ENCODE measurements around the gene MYCBP2. TPM values are rescaled to one million over a fixed set of nuclear protein-coding genes. Genes with fewer than 3 reads are reported as not detected.

The MYCBP2 gene
- total RNA-seq, 1 experiment from 2014 or later = 51.8 TPM

DNA sequence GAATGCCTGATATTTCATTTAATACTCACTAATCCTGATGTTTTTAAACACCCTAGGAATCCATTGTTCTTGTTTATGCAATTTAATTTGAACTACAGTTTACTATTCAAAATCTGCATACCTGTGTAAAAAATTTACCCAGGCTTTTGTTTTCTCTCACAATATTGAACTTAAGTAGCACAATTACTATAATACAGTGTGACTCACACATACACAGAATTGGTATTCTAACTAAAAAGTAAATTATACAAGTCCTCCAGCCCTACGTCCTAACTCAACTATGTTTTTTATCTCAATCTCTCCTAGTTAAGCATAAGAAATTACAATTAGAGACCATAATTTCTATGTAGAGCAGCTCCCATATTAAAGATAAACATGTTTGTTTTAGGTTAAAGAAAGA lies 41.8 kb downstream of the MYCBP2 start:
- TF ChIP-seq, protein P1, sequence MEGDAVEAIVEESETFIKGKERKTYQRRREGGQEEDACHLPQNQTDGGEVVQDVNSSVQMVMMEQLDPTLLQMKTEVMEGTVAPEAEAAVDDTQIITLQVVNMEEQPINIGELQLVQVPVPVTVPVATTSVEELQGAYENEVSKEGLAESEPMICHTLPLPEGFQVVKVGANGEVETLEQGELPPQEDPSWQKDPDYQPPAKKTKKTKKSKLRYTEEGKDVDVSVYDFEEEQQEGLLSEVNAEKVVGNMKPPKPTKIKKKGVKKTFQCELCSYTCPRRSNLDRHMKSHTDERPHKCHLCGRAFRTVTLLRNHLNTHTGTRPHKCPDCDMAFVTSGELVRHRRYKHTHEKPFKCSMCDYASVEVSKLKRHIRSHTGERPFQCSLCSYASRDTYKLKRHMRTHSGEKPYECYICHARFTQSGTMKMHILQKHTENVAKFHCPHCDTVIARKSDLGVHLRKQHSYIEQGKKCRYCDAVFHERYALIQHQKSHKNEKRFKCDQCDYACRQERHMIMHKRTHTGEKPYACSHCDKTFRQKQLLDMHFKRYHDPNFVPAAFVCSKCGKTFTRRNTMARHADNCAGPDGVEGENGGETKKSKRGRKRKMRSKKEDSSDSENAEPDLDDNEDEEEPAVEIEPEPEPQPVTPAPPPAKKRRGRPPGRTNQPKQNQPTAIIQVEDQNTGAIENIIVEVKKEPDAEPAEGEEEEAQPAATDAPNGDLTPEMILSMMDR (IDR thresholded peaks at IDR 0.05; ENCODE audit: unreplicated experiment) = no peak
- H3K27me3 Mint-ChIP-seq (ENCODE audit: insufficient read depth, unreplicated experiment) = no peaks in the 10 kb centered on the region
- H3K4me1 Mint-ChIP-seq (ENCODE audit: insufficient read depth, unreplicated experiment) = no peaks in the 10 kb centered on the region
- intact Hi-C loops (cut with micrococcal nuclease) = no loop called here
- no peak overlapping the region for H3K4me3 Mint-ChIP-seq (ENCODE audit: unreplicated experiment)
- DNase-seq (ENCODE audit: unreplicated experiment) = no peak
- H3K9me3 Mint-ChIP-seq (ENCODE audit: unreplicated experiment) = peaks cover under 1% of the 10 kb centered on the region
- ChIA-PET POLR2A (interaction anchor here (0.5 to 1.5 kb wide), 3 partner anchors 19 to 272 kb away, joined by 3 to 4 read pairs (median 3); no protein-coding TSS in a partner anchor), CTCF (interaction anchor here (0.6 kb wide), 2 partner anchors 79 to 177 kb away, joined by 3 to 5 read pairs; no protein-coding TSS in a partner anchor)
- no peak overlapping the region for H3K27ac Mint-ChIP-seq (ENCODE audit: low read depth, unreplicated experiment)
- peaks cover 30% of the 10 kb centered on the region for H3K36me3 Mint-ChIP-seq (ENCODE audit: insufficient read depth, unreplicated experiment)
- BruUV-seq (replicated peaks) = no TSS peak

DNA sequence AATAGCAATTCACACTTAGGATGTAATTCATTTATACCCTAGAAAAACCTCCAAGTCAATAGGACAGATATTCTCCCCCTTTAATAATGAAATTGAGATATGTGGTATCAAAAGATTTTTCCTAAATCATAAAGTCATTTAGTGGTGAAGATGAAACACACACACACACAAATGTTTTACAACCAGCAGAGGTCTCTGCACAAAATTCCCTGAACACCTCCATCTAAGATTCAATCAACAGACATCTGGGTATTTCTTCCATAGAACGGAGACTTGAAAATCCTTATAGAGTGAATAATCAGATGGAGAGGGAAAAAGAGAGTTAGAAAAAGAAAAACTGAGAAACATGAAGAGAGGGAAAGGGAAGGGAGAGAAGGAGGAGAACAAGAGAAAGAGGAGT lies 52.8 kb downstream of the MYCBP2 start:
- peaks cover 9% of the 10 kb centered on the region for H3K4me1 Mint-ChIP-seq (ENCODE audit: insufficient read depth, unreplicated experiment)

DNA sequence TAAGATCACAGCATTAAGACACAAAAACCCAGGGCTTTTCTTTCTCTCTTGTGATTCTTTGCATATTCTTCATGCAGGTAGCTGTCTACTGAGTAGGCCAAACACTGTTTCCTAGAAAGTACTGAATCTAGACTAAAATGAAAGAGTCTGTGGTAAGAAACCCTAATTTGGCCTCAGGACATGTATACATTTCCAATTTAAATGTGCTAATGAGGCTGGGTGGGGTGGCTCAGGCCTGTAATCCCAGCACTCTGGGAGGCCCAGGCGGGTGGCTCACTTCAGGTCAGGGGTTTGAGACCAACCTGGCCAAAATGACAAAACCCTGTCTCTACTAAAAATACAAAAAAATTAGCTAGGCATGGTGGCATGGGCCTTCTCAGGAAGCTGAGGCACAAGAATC lies 57.8 kb downstream of the MYCBP2 start:
- ChIA-PET CTCF (interaction anchor here (0.7 kb wide), 1 partner anchor 204 kb away, joined by 6 read pairs; no protein-coding TSS in a partner anchor), POLR2A (no interaction called here)
- Mint-ChIP-seq H3K9me3 (ENCODE audit: unreplicated experiment) (no peaks in the 10 kb centered on the region), H3K36me3 (ENCODE audit: insufficient read depth, unreplicated experiment) (peaks cover 59% of the 10 kb centered on the region), H3K27ac (ENCODE audit: low read depth, unreplicated experiment) (no peak overlapping the region), H3K27me3 (ENCODE audit: insufficient read depth, unreplicated experiment) (no peaks in the 10 kb centered on the region), H3K4me3 (ENCODE audit: unreplicated experiment) (no peak overlapping the region), H3K4me1 (ENCODE audit: insufficient read depth, unreplicated experiment) (no peaks in the 10 kb centered on the region)
- no TSS peak for BruUV-seq (replicated peaks)
- TF ChIP-seq, protein P1 (IDR thresholded peaks at IDR 0.05; ENCODE audit: unreplicated experiment) = no peak
- intact Hi-C loops (cut with micrococcal nuclease) = no loop called here
- DNase-seq (ENCODE audit: unreplicated experiment) = no peak

More for the DNA sequence above, 52.8 kb downstream of the MYCBP2 start:
- POLR2A ChIA-PET = no interaction called here
- no peak for DNase-seq (ENCODE audit: unreplicated experiment)
- intact Hi-C loops (cut with micrococcal nuclease) = loop anchor here (1.0 kb wide), 1 partner anchor 204 kb away; no protein-coding TSS in a partner anchor
- Mint-ChIP-seq H3K27me3 (ENCODE audit: insufficient read depth, unreplicated experiment) (no peaks in the 10 kb centered on the region), H3K9me3 (ENCODE audit: unreplicated experiment) (no peaks in the 10 kb centered on the region), H3K4me3 (ENCODE audit: unreplicated experiment) (no peak overlapping the region), H3K27ac (ENCODE audit: low read depth, unreplicated experiment) (no peak overlapping the region), H3K36me3 (ENCODE audit: insufficient read depth, unreplicated experiment) (peaks cover 39% of the 10 kb centered on the region)
- BruUV-seq (replicated peaks) = no TSS peak
- CTCF ChIA-PET = no interaction called here
- TF ChIP-seq, protein P1 (IDR thresholded peaks at IDR 0.05; ENCODE audit: unreplicated experiment) = no peak

DNA sequence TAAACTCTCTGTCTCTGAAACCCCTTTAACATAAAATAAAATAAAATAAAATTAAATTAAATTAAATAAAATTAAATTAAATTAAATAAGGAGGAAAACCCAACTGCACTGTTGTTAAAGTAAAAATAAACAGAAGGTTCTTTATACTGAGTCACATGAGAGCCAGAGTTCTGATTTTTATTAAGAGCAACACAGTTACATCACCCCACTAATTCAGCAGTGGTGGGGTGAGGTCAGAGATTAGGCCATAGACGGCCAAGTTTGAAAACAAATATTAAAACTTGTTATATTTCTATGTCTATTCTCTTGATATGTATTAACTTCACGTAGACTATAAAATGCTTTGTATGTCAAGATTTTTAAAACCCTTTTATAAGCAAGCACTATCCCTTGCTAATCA lies 59.5 kb downstream of the MYCBP2 start:
- no peaks in the 10 kb centered on the region for H3K4me1 Mint-ChIP-seq (ENCODE audit: insufficient read depth, unreplicated experiment)
- POLR2A ChIA-PET = no interaction called here
- TF ChIP-seq, protein P1 (IDR thresholded peaks at IDR 0.05; ENCODE audit: unreplicated experiment) = no peak
- intact Hi-C loops (cut with micrococcal nuclease) = no loop called here
- CTCF ChIA-PET = no interaction called here
- no peak overlapping the region for H3K27ac Mint-ChIP-seq (ENCODE audit: low read depth, unreplicated experiment)
- H3K4me3 Mint-ChIP-seq (ENCODE audit: unreplicated experiment) = no peak overlapping the region
- H3K9me3 Mint-ChIP-seq (ENCODE audit: unreplicated experiment) = no peaks in the 10 kb centered on the region
- BruUV-seq (replicated peaks) = no TSS peak
- DNase-seq (ENCODE audit: unreplicated experiment) = no peak
- peaks cover 48% of the 10 kb centered on the region for H3K36me3 Mint-ChIP-seq (ENCODE audit: insufficient read depth, unreplicated experiment)
- H3K27me3 Mint-ChIP-seq (ENCODE audit: insufficient read depth, unreplicated experiment) = no peaks in the 10 kb centered on the region

All from MCF 10A (cell line).